Lung (tissue), 16 donors: ENCODE results near the gene BRME1. TPM values are rescaled to one million over a fixed set of nuclear protein-coding genes. Genes with fewer than 3 reads are reported as not detected.
A peak's percentile ranks its signal among the peaks of the same experiment; 100 is the strongest.

Experiments used
- ATAC-seq: fragments of 200-7000 bp; cut with Tn5 transposase; one replicate; pipeline ENCODE4 v1.9.1; 2020; ENCODE audit warnings: moderate number of reproducible peaks; ENCODE audit not compliant: insufficient read depth, low FRiP score
- DNase-seq, 3 donors: peaks; one replicate each; pipeline ENCODE4 v3.0.0-alpha.2; 2013 to 2017
- H3K27ac ChIP-seq, 2 donors: one replicate each; pipeline ENCODE4 v1.5.1; 2013; ENCODE audit warnings: mild to moderate bottlenecking in 2 of 2, moderate library complexity in 2 of 2, control low read depth in 1 of 2, inconsistent platforms in 1 of 2, low read depth in 1 of 2, low read length in 1 of 2
- H3K27me3 ChIP-seq, 3 donors: one replicate each; pipeline ENCODE4 v1.5.1; 2013; ENCODE audit warnings: low read length in 2 of 3; ENCODE audit not compliant: control insufficient read depth in 3 of 3, insufficient read depth in 3 of 3
- H3K36me3 ChIP-seq, 4 donors: one replicate each; pipeline ENCODE4 v1.5.1; 2013; ENCODE audit warnings: low read length in 4 of 4, mild to moderate bottlenecking in 1 of 4, moderate library complexity in 1 of 4; ENCODE audit not compliant: control insufficient read depth in 4 of 4, insufficient read depth in 4 of 4
- H3K4me1 ChIP-seq, 5 donors: one replicate each; pipeline ENCODE4 v1.5.1; 2013; ENCODE audit warnings: low read length in 5 of 5, mild to moderate bottlenecking in 2 of 5, moderate library complexity in 1 of 5; ENCODE audit not compliant: control insufficient read depth in 5 of 5, insufficient read depth in 5 of 5
- H3K4me3 ChIP-seq: one replicate; pipeline ENCODE4 v1.5.1; 2013; ENCODE audit warnings: mild to moderate bottlenecking, control low read depth, moderate library complexity
- H3K9ac ChIP-seq, 2 donors: one replicate each; pipeline ENCODE4 v1.5.1; 2013; ENCODE audit warnings: low read length in 2 of 2, control low read depth in 1 of 2; ENCODE audit not compliant: insufficient read depth in 1 of 2
- H3K9me3 ChIP-seq, 4 donors: one replicate each; pipeline ENCODE4 v1.5.1; 2013; ENCODE audit warnings: low read length in 3 of 4, mild to moderate bottlenecking in 1 of 4, moderate library complexity in 1 of 4; ENCODE audit not compliant: control insufficient read depth in 4 of 4, insufficient read depth in 3 of 4
- CTCF ChIP-seq: IDR thresholded peaks from 2 replicates; pipeline ENCODE4 v1.5.1; 2012; ENCODE audit warnings: mild to moderate bottlenecking; ENCODE audit errors: control extremely low read depth, extremely low read depth
- WGBS, 2 donors: extraction: QIAGEN DNeasy Blood & Tissue Kit; methylation state at CpG; one replicate each; pipeline ENCODE4 v1.1.7; 2013; 5-methylcytosine and 5-hydroxymethylcytosine counted together
- long read RNA-seq, 5 donors: transcript quantifications; one replicate each; lab custom pipeline, GENCODE V29; 2026
- polyA plus RNA-seq, 2 donors: library from polyadenylated mRNA; stranded (reverse); fragments of 200-250 nt; gene quantifications; one replicate each; pipeline ENCODE4 v1.2.1, GENCODE V29; 2013
- total RNA-seq, 2 donors: library from RNA; depleted of rRNA in 1 of 2; stranded (reverse); fragments of >200 nt in 1 of 2; gene quantifications; one replicate each; pipeline ENCODE4 v1.2.1, GENCODE V29; 2014 to 2021
- donor health status: control.
- donor health status: control.
- donor health status: Bipolar disorder and iron deficiency.
- donor health status: healthy.
- donor health status: DM: yes; HTN: yes; CAD: no.

The BRME1 gene
- 1 to 10 TPM; 2.9 to 3.0 TPM for total RNA-seq
- polyA plus RNA-seq = 1 to 10 TPM; 1.3 to 3.2 TPM
- long read RNA-seq, donor 1 = 0 reads
- long read RNA-seq, donor 2 = 0 reads
- long read RNA-seq, donor 3, partial matches to known transcripts = 7 of 8 reads
- long read RNA-seq, donor 3, other reads (novel, unspliced or antisense) = 0 of 8 reads
- long read RNA-seq, donor 4, partial matches to known transcripts = 0 of 1 reads
- long read RNA-seq, donor 4, other reads (novel, unspliced or antisense) = 0 of 1 reads
- long read RNA-seq, donor 5, partial matches to known transcripts = 29 of 29 reads
- long read RNA-seq, donor 5, other reads (novel, unspliced or antisense) = 0 of 29 reads

GRCh38 chr19:13905634-13906520 lies at the start of gene BRME1, which contains the start of gene CC2D1A:
BRME1 (minus strand) TSS chr19:13906117; CDS start chr19:13904892, 1,225 bp downstream.
CC2D1A (plus strand) TSS chr19:13906201; CDS start chr19:13906442, 241 bp downstream.
- 5 to 8% methylated on average over 74 to 86 of the region's 86 CpGs for WGBS, 2 donors
- Histone ChIP-seq H3K27ac (peak within 1 kb of the TSS in 1 of 2 donors; percentile 82), H3K9ac (peak within 1 kb of the TSS; percentile 28 to 49), H3K36me3 (peaks cover 0 to 8% (median 0%) of the 10 kb centered on the region in 4 donors), H3K4me3 (peak within 1 kb of the TSS; percentile 97), H3K9me3 (no peaks in the 10 kb centered on the region), H3K27me3 (no peaks in the 10 kb centered on the region), H3K4me1 (peaks cover 0 to 11% (median 3%) of the 10 kb centered on the region in 5 donors)
- peak; percentile 98 for ATAC-seq
- DNase-seq = peak; percentile 84 to 91 (median 91)
- TF ChIP-seq CTCF = no peak

- Histone ChIP-seq H3K36me3 (peaks cover 5 to 34% (median 15%) of the 10 kb centered on the region in 4 donors), H3K9me3 (no peaks in the 10 kb centered on the region), H3K27ac (no peak overlapping the region), H3K27me3 (no peaks in the 10 kb centered on the region), H3K4me1 (peaks cover 0 to 11% (median 7%) of the 10 kb centered on the region in 5 donors), H3K4me3 (no peak overlapping the region), H3K9ac (no peak overlapping the region)
- no peak for TF ChIP-seq CTCF
- WGBS, 2 donors = 91 to 93% methylated on average over 15 of the region's 15 CpGs
- ATAC-seq = no peak
- no peak for DNase-seq
Measured at GRCh38 chr19:13954185-13954584, 48.3 kb upstream of the BRME1 start.

- DNase-seq = peak in 2 of 3 donors; percentile 34 to 39
- peak overlapping the region in 1 of 2 donors; percentile 21 for H3K27ac ChIP-seq
- ATAC-seq = no peak
- peaks cover 0 to 11% (median 7%) of the 10 kb centered on the region in 5 donors for H3K4me1 ChIP-seq
- 4 to 7% methylated on average over 13 of the region's 13 CpGs for WGBS, 2 donors
- H3K9ac ChIP-seq = peak overlapping the region in 1 of 2 donors; percentile 58
- H3K27me3 ChIP-seq = no peaks in the 10 kb centered on the region
- TF ChIP-seq CTCF = no peak
- no peaks in the 10 kb centered on the region for H3K9me3 ChIP-seq
- H3K36me3 ChIP-seq = peaks cover 5 to 26% (median 15%) of the 10 kb centered on the region in 4 donors
- peak overlapping the region; percentile 70 for H3K4me3 ChIP-seq
Measured at GRCh38 chr19:13952931-13953531, 47.1 kb upstream of the BRME1 start.
